GM11168 (cell line): ENCODE data around the gene RFTN1.
"Not testable (repeated sequence)": the region's sequence is repeated elsewhere in the genome, so short reads cannot be mapped to it uniquely, and the experiment has no call there.

Experiments
- in situ Hi-C: fragments of 300-500 bp; cut with MboI; formaldehyde crosslinking; loops from one replicate; pipeline ENCODE4 v1.12.0; 2022; ENCODE audit warnings: low sequenced_read_pairs; ENCODE audit not compliant: unreplicated experiment

The RFTN1 gene

GRCh38 chr3:16319723-16320122 lies 193.8 kb downstream of the RFTN1 start:
- in situ Hi-C loops = no loop called here

GRCh38 chr3:16319307-16319706 lies 194.2 kb downstream of the RFTN1 start:
- in situ Hi-C loops = no loop called here

GRCh38 chr3:16318176-16318575 lies 195.3 kb downstream of the RFTN1 start:
- in situ Hi-C loops = no loop called here

- in situ Hi-C loops = no loop called here
Observed at GRCh38 chr3:16317561-16317945, 195.9 kb downstream of the RFTN1 start.

GRCh38 chr3:16316847-16317560 lies 196.5 kb downstream of the RFTN1 start:
- in situ Hi-C loops = no loop called here

GRCh38 chr3:16316396-16316795 lies 197.1 kb downstream of the RFTN1 start:
- in situ Hi-C loops = no loop called here

GRCh38 chr3:16315623-16316022 lies 197.9 kb downstream of the RFTN1 start:
- in situ Hi-C loops = no loop called here

- in situ Hi-C loops = no loop called here
Observed at GRCh38 chr3:16313886-16314645, 199.4 kb downstream of the RFTN1 start.

DNA sequence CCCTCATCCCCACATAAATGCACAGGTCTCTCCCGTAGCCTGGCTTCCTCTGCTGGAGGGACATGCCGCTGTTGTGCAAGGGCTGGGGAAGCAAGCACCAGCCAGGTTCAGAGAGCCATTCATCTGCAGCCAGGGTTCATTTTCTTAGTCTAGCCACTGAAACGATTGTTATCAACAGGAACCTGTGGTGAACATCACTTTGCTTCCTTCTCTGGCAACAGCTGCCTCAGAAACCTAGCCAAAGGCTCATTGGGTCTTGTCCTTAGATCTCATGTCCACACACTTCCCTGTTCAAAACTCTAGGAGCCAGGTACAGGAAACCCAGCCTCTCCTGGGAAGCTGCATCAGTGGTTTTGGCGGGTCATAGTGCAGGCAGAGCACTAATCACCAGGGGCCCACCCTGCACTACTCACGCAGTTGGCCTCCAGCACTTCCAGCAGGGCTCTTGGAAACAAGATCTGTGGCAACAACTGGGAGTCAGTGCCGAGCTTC lies 201.5 kb downstream of the RFTN1 start:
- in situ Hi-C loops = no loop called here

DNA sequence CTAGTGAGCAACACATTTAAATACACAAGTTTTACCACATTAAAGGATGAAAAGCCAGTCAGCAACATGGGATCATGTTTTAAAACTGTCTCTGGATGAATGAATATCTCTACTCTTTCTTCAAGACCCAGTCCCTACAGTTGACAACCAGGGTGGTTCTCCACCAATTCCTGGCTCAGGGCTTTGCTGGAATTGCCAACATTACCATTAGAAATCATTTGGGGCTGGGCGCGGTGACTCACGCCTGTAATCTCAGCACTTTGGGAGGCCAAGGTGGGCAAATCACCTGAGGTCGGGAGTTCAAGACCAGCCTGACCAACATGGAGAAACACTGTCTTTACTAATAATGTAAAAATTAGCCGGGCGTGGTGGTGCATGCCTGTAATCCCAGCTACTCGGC lies 203.0 kb downstream of the RFTN1 start:
- in situ Hi-C loops = not testable (repeated sequence)

- in situ Hi-C loops = no loop called here
Observed at GRCh38 chr3:16309558-16309957, 203.9 kb downstream of the RFTN1 start.

- in situ Hi-C loops = no loop called here
Observed at GRCh38 chr3:16308727-16309126, 204.8 kb downstream of the RFTN1 start.

DNA sequence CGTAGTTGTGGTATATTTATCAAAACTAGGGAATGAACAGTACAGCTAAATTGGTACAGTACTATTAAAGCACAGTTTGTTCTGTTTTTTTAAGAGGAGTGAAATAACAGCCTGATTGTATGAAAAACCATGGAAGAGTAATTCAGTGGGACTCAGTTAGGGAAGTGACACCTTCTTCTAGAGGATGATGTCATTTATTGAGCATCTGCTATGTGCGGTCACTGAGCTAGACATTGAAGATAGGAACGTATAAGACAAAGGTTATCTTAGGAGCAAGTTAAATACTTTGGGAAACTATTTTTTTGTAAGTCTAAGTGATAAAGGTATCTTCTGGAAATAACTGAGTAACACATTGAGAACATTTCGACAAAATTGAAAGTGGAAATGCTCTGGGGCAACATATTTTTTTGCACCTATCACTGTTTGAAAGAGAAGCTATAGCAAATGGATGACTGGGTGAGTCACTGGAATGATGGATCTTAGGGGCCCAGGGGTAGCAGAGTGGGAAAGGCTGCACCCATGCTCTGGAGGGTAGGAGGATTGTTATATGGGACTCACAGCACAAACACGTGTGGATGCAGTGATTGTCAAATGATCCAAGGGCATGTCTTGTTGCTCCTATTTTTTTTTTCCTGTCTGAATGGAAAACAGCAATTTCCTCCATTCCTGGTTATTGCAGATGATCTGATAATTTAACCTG lies 205.5 kb downstream of the RFTN1 start:
- in situ Hi-C loops = no loop called here

DNA sequence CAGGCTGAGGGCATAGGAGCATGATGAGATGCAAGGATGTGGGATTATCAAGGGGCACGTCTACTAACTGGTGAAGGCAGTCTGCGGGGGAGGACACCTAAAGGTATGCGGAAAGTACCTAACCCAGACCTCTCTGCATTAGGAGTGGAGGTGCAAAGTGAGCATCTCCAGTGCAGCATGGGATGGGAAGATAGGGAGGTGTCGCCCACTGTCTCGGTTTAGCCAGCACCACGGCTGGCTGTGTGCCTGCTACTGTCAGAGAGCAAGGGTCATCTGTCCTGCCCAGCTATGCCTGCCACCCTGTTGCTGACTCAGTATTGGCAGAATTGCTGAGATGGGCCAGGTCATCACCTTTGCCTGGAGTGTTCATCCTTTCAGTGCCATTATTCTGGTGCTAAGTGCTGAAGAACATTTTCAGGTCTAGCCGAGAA lies 208.4 kb downstream of the RFTN1 start:
- in situ Hi-C loops = no loop called here

GRCh38 chr3:16304061-16305010 lies 209.2 kb downstream of the RFTN1 start:
- in situ Hi-C loops = no loop called here

GRCh38 chr3:16303037-16303575 lies 210.4 kb downstream of the RFTN1 start:
- in situ Hi-C loops = no loop called here

DNA sequence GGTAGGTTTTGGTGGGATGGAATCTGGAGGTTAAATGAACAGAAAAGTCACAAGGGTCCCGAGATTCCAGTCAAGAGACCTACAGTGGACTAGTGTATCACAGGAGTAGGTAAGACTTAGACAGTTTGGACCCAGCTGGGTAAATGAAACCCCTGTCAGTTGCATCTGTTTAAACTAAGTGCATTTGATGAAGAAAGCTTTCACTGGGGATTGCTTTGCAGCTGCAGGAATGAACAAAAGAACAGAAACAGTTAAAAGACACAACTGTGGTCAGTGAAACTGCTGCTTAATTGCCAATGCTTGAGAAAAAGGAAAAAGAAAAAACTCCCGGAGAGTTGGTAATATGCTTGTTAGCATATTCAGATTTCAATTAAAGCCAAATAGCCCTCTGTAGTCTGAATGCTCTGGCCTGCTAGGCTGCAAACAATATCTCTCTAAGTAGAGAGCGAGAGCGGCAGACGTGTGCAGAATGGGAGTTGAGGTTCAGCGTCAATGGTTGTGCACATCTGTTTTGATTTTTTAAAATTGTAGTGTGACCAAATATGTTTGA lies 211.3 kb downstream of the RFTN1 start:
- in situ Hi-C loops = no loop called here

DNA sequence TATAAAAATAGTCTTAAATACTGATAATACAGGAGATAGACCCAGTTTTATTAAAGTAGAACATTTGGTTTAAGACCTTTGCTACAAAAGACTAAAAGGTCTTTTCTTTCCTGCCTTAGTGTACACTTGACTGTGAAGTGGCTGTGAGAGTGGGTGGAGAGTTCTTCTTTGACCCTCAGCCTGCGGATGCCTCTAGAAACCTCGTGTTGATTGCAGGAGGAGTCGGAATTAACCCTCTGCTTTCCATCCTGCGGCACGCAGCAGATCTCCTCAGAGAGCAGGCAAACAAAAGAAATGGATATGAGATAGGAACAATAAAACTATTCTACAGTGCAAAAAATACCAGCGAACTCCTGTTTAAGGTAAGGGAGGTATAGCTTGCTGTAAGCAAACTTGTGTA lies 212.0 kb downstream of the RFTN1 start:
- in situ Hi-C loops = no loop called here

- in situ Hi-C loops = no loop called here
Observed at GRCh38 chr3:16300881-16301359, 212.6 kb downstream of the RFTN1 start.
